ENCODE results near the gene JAKMIP1. TPM values are rescaled to one million over a fixed set of nuclear protein-coding genes. Genes with fewer than 3 reads are reported as not detected.

JAKMIP1 gene
- polyA plus RNA-seq, 1 experiment = not detected

DNA sequence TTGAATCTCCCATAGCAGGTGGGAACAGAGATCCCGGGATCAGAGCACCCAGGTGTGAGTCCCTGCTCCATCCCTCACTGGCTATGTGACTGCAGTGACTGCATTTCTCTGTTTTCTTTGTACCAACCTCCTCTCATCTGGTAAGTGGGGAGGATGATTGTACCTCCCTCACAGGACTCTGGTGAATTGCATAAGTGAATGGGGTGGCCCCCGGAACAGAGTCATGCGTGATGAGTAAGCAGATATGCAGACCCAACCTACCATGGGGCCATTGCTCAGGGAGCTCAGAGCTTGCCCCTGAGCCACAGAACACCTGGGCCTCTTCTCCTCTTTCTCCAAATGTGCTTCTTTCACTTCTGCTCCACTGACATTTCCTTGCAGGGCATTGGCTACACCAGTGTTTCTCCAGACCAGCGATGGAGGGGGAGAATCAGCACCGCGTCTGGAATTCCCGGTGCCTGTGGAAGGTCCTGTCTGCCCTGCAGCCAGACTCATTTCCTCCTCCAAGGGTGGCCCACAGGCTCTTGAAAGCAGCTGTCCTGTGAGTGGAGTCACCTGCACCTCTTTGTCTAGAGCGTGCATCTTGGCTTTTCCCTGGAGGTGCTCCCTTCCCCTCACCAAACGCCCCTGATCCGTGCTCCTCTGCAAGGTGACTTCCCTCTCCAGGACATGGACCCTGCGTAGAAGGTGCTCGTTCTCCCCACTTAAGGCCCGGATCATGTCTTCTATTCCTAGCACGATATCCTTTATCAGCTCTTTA lies 212.1 kb downstream of the JAKMIP1 start:
- Histone ChIP-seq H3K27me3 (ENCODE audit: control insufficient read depth, insufficient read depth, low read length) (no peaks in the 10 kb centered on the region), H3K9me3 (ENCODE audit: control insufficient read depth, insufficient read depth, low read length) (no peaks in the 10 kb centered on the region), H3K27ac (ENCODE audit: low read depth, low read length) (no peak overlapping the region), H3K4me3 (ENCODE audit: low read depth, low read length) (no peak overlapping the region)
- CTCF ChIA-PET = interaction anchor here (2.0 kb wide), 1 partner anchor 10 kb away, joined by 15 read pairs; no protein-coding TSS in a partner anchor
- POLR2A ChIA-PET = no interaction called here
- TF ChIP-seq, protein P1, sequence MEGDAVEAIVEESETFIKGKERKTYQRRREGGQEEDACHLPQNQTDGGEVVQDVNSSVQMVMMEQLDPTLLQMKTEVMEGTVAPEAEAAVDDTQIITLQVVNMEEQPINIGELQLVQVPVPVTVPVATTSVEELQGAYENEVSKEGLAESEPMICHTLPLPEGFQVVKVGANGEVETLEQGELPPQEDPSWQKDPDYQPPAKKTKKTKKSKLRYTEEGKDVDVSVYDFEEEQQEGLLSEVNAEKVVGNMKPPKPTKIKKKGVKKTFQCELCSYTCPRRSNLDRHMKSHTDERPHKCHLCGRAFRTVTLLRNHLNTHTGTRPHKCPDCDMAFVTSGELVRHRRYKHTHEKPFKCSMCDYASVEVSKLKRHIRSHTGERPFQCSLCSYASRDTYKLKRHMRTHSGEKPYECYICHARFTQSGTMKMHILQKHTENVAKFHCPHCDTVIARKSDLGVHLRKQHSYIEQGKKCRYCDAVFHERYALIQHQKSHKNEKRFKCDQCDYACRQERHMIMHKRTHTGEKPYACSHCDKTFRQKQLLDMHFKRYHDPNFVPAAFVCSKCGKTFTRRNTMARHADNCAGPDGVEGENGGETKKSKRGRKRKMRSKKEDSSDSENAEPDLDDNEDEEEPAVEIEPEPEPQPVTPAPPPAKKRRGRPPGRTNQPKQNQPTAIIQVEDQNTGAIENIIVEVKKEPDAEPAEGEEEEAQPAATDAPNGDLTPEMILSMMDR (IDR thresholded peaks at IDR 0.05; ENCODE audit: low read depth, low read length) = no peak
- no peak for DNase-seq (ENCODE audit: low read depth, low spot score)

DNA sequence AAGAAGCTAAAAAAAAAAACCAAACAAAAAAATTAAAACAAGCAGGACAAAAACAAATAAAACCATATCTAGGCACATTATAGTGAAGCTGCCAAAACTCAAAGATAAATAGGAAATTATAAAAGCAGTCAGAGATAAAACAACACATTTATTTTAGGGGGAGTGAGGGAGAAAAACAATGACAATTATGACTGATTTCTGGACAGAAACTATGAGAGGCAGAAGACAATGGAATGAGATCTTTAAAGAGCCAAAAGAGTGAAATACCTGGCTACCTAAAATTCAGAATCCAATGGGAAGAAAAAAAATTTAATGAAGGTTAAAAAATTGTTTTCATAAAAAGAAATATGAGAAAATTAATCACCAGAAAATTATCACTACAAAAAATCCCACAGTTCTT lies 215.5 kb downstream of the JAKMIP1 start:
- Histone ChIP-seq H3K4me3 (ENCODE audit: low read depth, low read length) (no peak overlapping the region), H3K9me3 (ENCODE audit: control insufficient read depth, insufficient read depth, low read length) (no peaks in the 10 kb centered on the region; the same call in none of the 2 replicates), H3K27ac (ENCODE audit: low read depth, low read length) (no peak overlapping the region), H3K27me3 (ENCODE audit: control insufficient read depth, insufficient read depth, low read length) (no peaks in the 10 kb centered on the region)
- DNase-seq (ENCODE audit: low read depth, low spot score) = no peak
- CTCF ChIA-PET = interaction anchor here (6.0 kb wide), 1 partner anchor 14 kb away, joined by 35 read pairs; no protein-coding TSS in a partner anchor
- POLR2A ChIA-PET = no interaction called here
- TF ChIP-seq, protein P1 (IDR thresholded peaks at IDR 0.05; ENCODE audit: low read depth, low read length) = no peak

DNA sequence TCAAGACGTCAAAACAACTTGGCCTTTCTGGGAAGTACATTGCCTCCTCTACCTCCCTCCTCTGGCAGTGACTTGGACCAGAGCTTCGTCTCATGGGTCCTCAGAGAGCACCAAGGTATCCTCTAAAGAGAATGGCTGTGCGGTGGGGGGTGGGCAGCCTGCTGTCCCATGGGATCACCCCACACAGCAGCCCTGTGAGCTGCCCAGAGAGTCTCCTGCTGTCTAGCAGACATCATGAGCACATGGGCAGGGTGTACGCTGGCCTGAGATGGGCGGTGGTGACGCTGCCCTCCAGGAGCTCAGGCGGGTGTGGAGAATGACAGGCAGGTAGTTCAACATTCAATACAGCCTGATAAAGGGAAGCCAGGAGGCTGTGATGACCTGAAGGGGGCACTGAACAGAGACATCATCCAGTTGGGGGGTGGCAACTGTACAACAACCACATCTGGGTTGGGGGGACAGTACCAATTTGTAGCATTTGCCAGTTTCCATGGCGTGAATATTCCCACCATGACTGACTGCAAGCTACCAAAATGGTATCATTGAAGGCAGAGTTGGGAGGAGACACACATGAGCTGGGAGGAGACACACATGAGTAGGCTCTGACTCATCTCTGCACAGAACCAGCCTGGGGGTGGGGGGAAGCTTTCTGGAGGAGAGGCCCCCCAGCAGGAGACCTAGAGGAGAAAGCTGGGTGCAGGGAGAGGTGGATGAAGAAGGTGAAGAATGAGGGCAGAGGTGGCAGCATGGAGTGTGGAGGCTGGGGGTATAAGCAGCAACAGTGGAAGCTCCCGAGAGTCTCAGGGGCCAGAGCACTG lies 218.0 kb downstream of the JAKMIP1 start:
- Histone ChIP-seq H3K27ac (ENCODE audit: low read depth, low read length) (no peak overlapping the region), H3K9me3 (ENCODE audit: control insufficient read depth, insufficient read depth, low read length) (no peaks in the 10 kb centered on the region; the same call in none of the 2 replicates), H3K27me3 (ENCODE audit: control insufficient read depth, insufficient read depth, low read length) (no peaks in the 10 kb centered on the region), H3K4me3 (ENCODE audit: low read depth, low read length) (no peak overlapping the region)
- POLR2A ChIA-PET = no interaction called here
- no peak for DNase-seq (ENCODE audit: low read depth, low spot score)
- TF ChIP-seq, protein P1 (IDR thresholded peaks at IDR 0.05; ENCODE audit: low read depth, low read length) = no peak
- CTCF ChIA-PET = interaction anchor here (6.0 kb wide), 1 partner anchor 16 kb away, joined by 35 read pairs; no protein-coding TSS in a partner anchor

DNA sequence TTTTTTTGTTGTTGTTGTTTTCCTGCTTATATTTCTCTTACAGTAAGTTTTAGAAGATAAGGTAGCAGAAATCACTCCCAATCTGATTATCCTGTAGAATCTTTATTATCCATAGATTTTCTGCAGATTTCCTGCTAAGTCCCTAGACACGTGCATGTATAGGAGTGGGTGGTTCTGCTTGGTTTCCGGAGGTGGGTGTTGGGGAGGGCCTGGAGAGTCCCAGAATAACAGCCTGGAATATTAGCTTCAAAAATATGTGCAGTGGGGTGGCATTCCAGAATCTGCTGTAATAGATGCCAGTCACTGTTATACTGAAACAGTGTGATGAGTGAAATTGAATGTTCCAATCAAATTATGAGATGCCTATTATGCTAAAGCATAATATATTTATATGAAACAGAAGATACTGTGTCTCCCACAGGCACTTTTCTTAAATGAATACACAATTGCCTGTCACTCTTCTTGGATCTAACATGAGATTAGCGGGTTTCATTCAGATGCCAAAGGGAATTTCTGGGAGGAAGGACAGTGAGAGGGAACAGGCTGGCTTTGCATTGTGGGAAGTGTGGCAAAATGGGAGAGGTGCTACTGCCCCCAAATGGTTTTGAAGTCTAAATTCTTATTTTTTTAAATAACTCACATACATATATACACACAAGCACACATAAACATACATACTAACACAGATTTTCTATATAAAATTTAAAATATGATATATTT lies 219.8 kb downstream of the JAKMIP1 start:
- DNase-seq (ENCODE audit: low read depth, low spot score) = no peak
- POLR2A ChIA-PET = no interaction called here
- Histone ChIP-seq H3K4me3 (ENCODE audit: low read depth, low read length) (no peak overlapping the region), H3K9me3 (ENCODE audit: control insufficient read depth, insufficient read depth, low read length) (no peaks in the 10 kb centered on the region; the same call in none of the 2 replicates), H3K27ac (ENCODE audit: low read depth, low read length) (no peak overlapping the region), H3K27me3 (ENCODE audit: control insufficient read depth, insufficient read depth, low read length) (no peaks in the 10 kb centered on the region)
- CTCF ChIA-PET = no interaction called here
- TF ChIP-seq, protein P1 (IDR thresholded peaks at IDR 0.05; ENCODE audit: low read depth, low read length) = no peak

All from AG04450 (cell line).